IMR-90 (cell line): Measurements from ENCODE around the gene DHX29. TPM values are rescaled to one million over a fixed set of nuclear protein-coding genes. Genes with fewer than 3 reads are reported as not detected.

Experiments used
- ATAC-seq: fragments of 200-7000 bp; cut with Tn5 transposase; 2 replicates; pipeline ENCODE4 v1.9.1; 2020; ENCODE audit warnings: low read depth, mild to moderate bottlenecking, moderate library complexity
- BruUV-seq: library from RNA; stranded (reverse); fragments of 400-500 nt; replicated peaks from 2 replicates; lab custom pipeline; 2021; lab: Mats Ljungman, UMichigan
- CTCF ChIA-PET: fragments of 300-600 bp; formaldehyde crosslinking; extraction: SDS; loops from one replicate; lab custom pipeline; 2021; ENCODE audit warnings: antibody characterized with exemption; lab: Yijun Ruan, JAX
- POLR2A ChIA-PET: fragments of 300-600 bp; sonication (Branson Sonifier 250); formaldehyde crosslinking; loops from one replicate; lab custom pipeline; 2022; ENCODE audit warnings: antibody characterized with exemption; ENCODE audit not compliant: unreplicated experiment; lab: Charles Lee
- DNase-seq: peaks from one replicate; pipeline ENCODE4 v3.0.0; 2013
- H2AFZ ChIP-seq: replicated peaks from 2 replicates; pipeline ENCODE3; 2013; ENCODE audit warnings: low read length, mild to moderate bottlenecking; ENCODE audit not compliant: poor library complexity
- H2AK5ac ChIP-seq: 2 replicates; pipeline ENCODE4 v1.6.1; 2013; ENCODE audit warnings: low read depth, low read length, inconsistent platforms
- H2AK9ac ChIP-seq: replicated peaks from 2 replicates; pipeline ENCODE3; 2013; ENCODE audit warnings: mild to moderate bottlenecking, low read depth, low read length, moderate library complexity; ENCODE audit not compliant: poor library complexity
- H2BK120ac ChIP-seq: 2 replicates; pipeline ENCODE4 v1.6.1; 2013; ENCODE audit warnings: low read depth, low read length, inconsistent platforms
- H2BK15ac ChIP-seq: 3 replicates; pipeline ENCODE4 v1.6.1; 2013; ENCODE audit warnings: low read depth, low read length, inconsistent platforms
- H2BK20ac ChIP-seq: 2 replicates; pipeline ENCODE4 v1.6.1; 2013; ENCODE audit warnings: low read depth, mild to moderate bottlenecking, inconsistent platforms, low read length, moderate library complexity
- H2BK5ac ChIP-seq: 2 replicates; pipeline ENCODE4 v1.6.1; 2013; ENCODE audit warnings: mild to moderate bottlenecking, low read depth, low read length, inconsistent platforms; ENCODE audit not compliant: poor library complexity, severe bottlenecking
- H3K14ac ChIP-seq: replicated peaks from 2 replicates; pipeline ENCODE4 v1.6.1; 2013; ENCODE audit warnings: low read depth, low read length, inconsistent platforms
- H3K18ac ChIP-seq: 2 replicates; pipeline ENCODE4 v1.6.1; 2013; ENCODE audit warnings: low read depth, low read length, control low read depth
- H3K23ac ChIP-seq: 2 replicates; pipeline ENCODE4 v1.6.1; 2013; ENCODE audit warnings: low read depth, low read length, inconsistent platforms
- H3K27ac ChIP-seq: 2 replicates; pipeline ENCODE4 v1.5.1; 2013; ENCODE audit warnings: mild to moderate bottlenecking, control low read depth, low read length; ENCODE audit not compliant: insufficient read depth
- H3K27me3 ChIP-seq: 2 replicates; pipeline ENCODE4 v1.6.1; 2013; ENCODE audit warnings: low read length; ENCODE audit not compliant: control insufficient read depth, insufficient read depth
- H3K36me3 ChIP-seq: 2 replicates; pipeline ENCODE4 v1.6.1; 2013; ENCODE audit warnings: low read length, mixed read lengths; ENCODE audit not compliant: control insufficient read depth, insufficient read depth
- H3K4ac ChIP-seq: 2 replicates; pipeline ENCODE4 v1.6.1; 2013; ENCODE audit warnings: low read depth, low read length, inconsistent platforms
- H3K4me1 ChIP-seq: 2 replicates; pipeline ENCODE4 v1.6.1; 2013; ENCODE audit warnings: low read length, mixed read lengths; ENCODE audit not compliant: control insufficient read depth, insufficient read depth
- H3K4me2 ChIP-seq: 2 replicates; pipeline ENCODE4 v1.6.1; 2013; ENCODE audit warnings: low read depth, mild to moderate bottlenecking, control low read depth, low read length, moderate library complexity
- H3K4me3 ChIP-seq: 2 replicates; pipeline ENCODE4 v1.5.1; 2013; ENCODE audit warnings: low read depth, mild to moderate bottlenecking, control low read depth, low read length, moderate library complexity; ENCODE audit not compliant: insufficient read depth
- H3K56ac ChIP-seq: 2 replicates; pipeline ENCODE4 v1.6.1; 2013; ENCODE audit warnings: low read length, inconsistent platforms; ENCODE audit not compliant: insufficient read depth; ENCODE audit errors: extremely low read depth
- H3K79me1 ChIP-seq, 2 experiments: 2 replicates each; pipeline ENCODE4 v1.6.1; 2013; ENCODE audit warnings: low read length in 2 of 2, inconsistent platforms in 1 of 2, low read depth in 1 of 2
- H3K9ac ChIP-seq: 2 replicates; pipeline ENCODE4 v1.6.1; 2013; ENCODE audit warnings: low read depth, low read length, control low read depth
- H3K9me1 ChIP-seq: 2 replicates; pipeline ENCODE4 v1.6.1; 2013; ENCODE audit warnings: low read length, inconsistent platforms; ENCODE audit not compliant: insufficient read depth
- H3K9me3 ChIP-seq: 2 replicates; pipeline ENCODE4 v1.6.1; 2013; ENCODE audit warnings: low read length; ENCODE audit not compliant: control insufficient read depth, insufficient read depth
- H4K20me1 ChIP-seq: 2 replicates; pipeline ENCODE4 v1.6.1; 2013; ENCODE audit warnings: low read length, inconsistent platforms; ENCODE audit not compliant: insufficient read depth
- H4K5ac ChIP-seq: 2 replicates; pipeline ENCODE4 v1.6.1; 2013; ENCODE audit warnings: mild to moderate bottlenecking, low read depth, low read length, control low read depth
- H4K8ac ChIP-seq, 2 experiments: 2 replicates each; pipeline ENCODE4 v1.6.1; 2013; ENCODE audit warnings: low read depth in 2 of 2, low read length in 2 of 2, control low read depth in 1 of 2, inconsistent platforms in 1 of 2
- H4K91ac ChIP-seq: 2 replicates; pipeline ENCODE4 v1.6.1; 2013; ENCODE audit warnings: low read depth, low read length, inconsistent platforms; ENCODE audit not compliant: insufficient read depth
- BHLHE40 ChIP-seq: fragments of 150-350 bp; IDR thresholded peaks from 2 replicates; pipeline ENCODE4 v1.6.1; 2016; ENCODE audit warnings: mild to moderate bottlenecking, low read depth, low read length
- CEBPB ChIP-seq: IDR thresholded peaks from 2 replicates; pipeline ENCODE4 v1.6.1; 2012; ENCODE audit warnings: low read depth, low read length, improper control_type of control experiment
- CHD1 ChIP-seq: IDR thresholded peaks from 2 replicates; pipeline ENCODE4 v1.6.1; 2012; ENCODE audit warnings: low read depth, low read length, improper control_type of control experiment
- CTCF ChIP-seq: conservative IDR thresholded peaks from 2 replicates; pipeline ENCODE4 v1.5.1; 2012; ENCODE audit warnings: mild to moderate bottlenecking, low read depth, low read length, improper control_type of control experiment
- ELK1 ChIP-seq: fragments of 150-350 bp; IDR thresholded peaks from 2 replicates; pipeline ENCODE4 v1.6.1; 2016; ENCODE audit warnings: low read depth, mild to moderate bottlenecking, low read length, moderate library complexity, borderline replicate concordance
- FOS ChIP-seq: fragments of 150-350 bp; IDR thresholded peaks from 2 replicates; pipeline ENCODE4 v1.6.1; 2016; ENCODE audit warnings: low read depth, low read length
- MAFK ChIP-seq: IDR thresholded peaks from 2 replicates; pipeline ENCODE4 v1.6.1; 2012; ENCODE audit warnings: low read depth, low read length, improper control_type of control experiment
- MAZ ChIP-seq: IDR thresholded peaks from 2 replicates; pipeline ENCODE4 v1.6.1; 2012; ENCODE audit warnings: low read depth, mild to moderate bottlenecking, low read length, improper control_type of control experiment, moderate library complexity, borderline replicate concordance
- MXI1 ChIP-seq: IDR thresholded peaks from 2 replicates; pipeline ENCODE4 v1.6.1; 2012; ENCODE audit warnings: low read depth, mild to moderate bottlenecking, low read length, moderate library complexity, borderline replicate concordance
- NFE2L2 ChIP-seq: fragments of 150-350 bp; IDR thresholded peaks from 2 replicates; pipeline ENCODE4 v1.6.1; 2016; ENCODE audit warnings: low read depth, mild to moderate bottlenecking, low read length
- POLR2A ChIP-seq: IDR thresholded peaks from 2 replicates; pipeline ENCODE4 v1.6.1; 2012; ENCODE audit warnings: mild to moderate bottlenecking, low read depth, low read length
- RAD21 ChIP-seq: IDR thresholded peaks from 2 replicates; pipeline ENCODE4 v1.6.1; 2012; ENCODE audit warnings: low read length, improper control_type of control experiment
- RCOR1 ChIP-seq: IDR thresholded peaks from 2 replicates; pipeline ENCODE4 v1.6.1; 2012; ENCODE audit warnings: mild to moderate bottlenecking, low read length, improper control_type of control experiment; ENCODE audit not compliant: insufficient replicate concordance
- RFX5 ChIP-seq: IDR thresholded peaks from 2 replicates; pipeline ENCODE4 v1.8.0; 2012; ENCODE audit warnings: low read depth, mild to moderate bottlenecking, low read length, moderate library complexity
- SMC3 ChIP-seq: fragments of 150-350 bp; IDR thresholded peaks from 2 replicates; pipeline ENCODE4 v1.6.1; 2016; ENCODE audit warnings: low read depth, mild to moderate bottlenecking, antibody characterized with exemption, low read length, moderate library complexity
- USF2 ChIP-seq: fragments of 150-350 bp; IDR thresholded peaks from 2 replicates; pipeline ENCODE4 v1.6.1; 2017; ENCODE audit warnings: mild to moderate bottlenecking, antibody characterized with exemption, low read length, low read depth
- WGBS, 2 experiments: methylation state at CpG; one replicate each; pipeline versions ENCODE4 v1.1.5 to v1.1.7; 2013; ENCODE audit warnings: missing lambda C conversion rate in 2 of 2; ENCODE audit not compliant: insufficient read length in 1 of 2; ENCODE audit errors: extremely low coverage in 2 of 2; 5-methylcytosine and 5-hydroxymethylcytosine counted together
- dilution Hi-C: fragments of 300-500 bp; cut with HindIII; formaldehyde crosslinking; loops from one replicate; pipeline ENCODE4 v1.14.3; 2018; ENCODE audit warnings: low sequenced_read_pairs; ENCODE audit not compliant: unreplicated experiment
- in situ Hi-C: fragments of 300-500 bp; cut with MboI; formaldehyde crosslinking; loops from 3 replicates; pipeline ENCODE4 v1.14.3; 2019; ENCODE audit warnings: low sequenced_read_pairs, inconsistent platforms, mixed read lengths
- intact Hi-C: fragments of 100-400 bp; cut with micrococcal nuclease; formaldehyde crosslinking; loops from 2 replicates; pipeline ENCODE4 v1.10.0; 2022
- polyA plus RNA-seq, 3 experiments: library from polyadenylated mRNA; depleted of rRNA; stranded (reverse); fragments of >200 nt; gene quantifications; 2 replicates each; pipeline ENCODE4 v1.2.3, GENCODE V29; 2012; ENCODE audit warnings: low replicate concordance in 1 of 3
- total RNA-seq: library from RNA; depleted of rRNA; stranded (reverse); fragments of >200 nt; gene quantifications from 2 replicates; pipeline ENCODE4 v1.2.3, GENCODE V29; 2012

Gene DHX29
- total and polyA plus RNA-seq, 2 of the 4 experiments (the other 2 are of a cell fraction) = 9.5 to 25.6 TPM

- dilution Hi-C loops (no loop called here), intact Hi-C loops (loop anchor here (10.0 kb wide), 1 partner anchor 869 kb away; no protein-coding TSS in a partner anchor), in situ Hi-C loops (loop anchor here (25.0 kb wide), 1 partner anchor 587 kb away; no protein-coding TSS in a partner anchor)
- Histone ChIP-seq H3K4me2 (no peak overlapping the region), H3K9me1 (no peaks in the 10 kb centered on the region; the same call in 1 of the 2 replicates), H2BK20ac (no peak overlapping the region), H4K91ac (no peak overlapping the region), H2AK5ac (no peak overlapping the region), H2BK120ac (no peak overlapping the region), H3K4me1 (no peaks in the 10 kb centered on the region), H3K18ac (no peak overlapping the region), H3K14ac (no peak overlapping the region), H3K4ac (no peak overlapping the region), H2BK15ac (no peak overlapping the region), H2AK9ac (no peak overlapping the region), H3K27ac (no peak overlapping the region), H3K23ac (no peak overlapping the region), H3K9ac (no peak overlapping the region), H3K36me3 (peaks cover 12% of the 10 kb centered on the region), H4K8ac (no peak overlapping the region), H3K27me3 (no peaks in the 10 kb centered on the region), H4K20me1 (peaks cover 5% of the 10 kb centered on the region; the same call in 1 of the 2 replicates), H3K4me3 (no peak overlapping the region), H4K5ac (no peak overlapping the region), H3K79me1 (peaks cover 16 to 29% of the 10 kb centered on the region in 2 experiments), H3K56ac (no peak overlapping the region), H3K9me3 (no peaks in the 10 kb centered on the region), H2AFZ (no peak overlapping the region), H2BK5ac (no peak overlapping the region)
- no peak for ATAC-seq
- TF ChIP-seq MAZ (no peak), NFE2L2 (no peak), MAFK (no peak), ELK1 (no peak), CEBPB (no peak), CTCF (no peak), BHLHE40 (no peak), SMC3 (no peak), MXI1 (no peak), RFX5 (no peak), CHD1 (no peak), FOS (no peak), RAD21 (no peak), POLR2A (no peak), RCOR1 (no peak), USF2 (no peak)
- WGBS, 2 experiments = no CpG with 5 or more reads among the region's 5 CpGs
- POLR2A ChIA-PET = no interaction called here
- no TSS peak for BruUV-seq
- CTCF ChIA-PET = no interaction called here
- no peak for DNase-seq
Measured at GRCh38 chr5:55325621-55326020, 18.1 kb upstream of the DHX29 start.
